Ectodermal cell (in vitro differentiated cells): ENCODE measurements around the gene MMP19.
"Not testable (repeated sequence)": the region's sequence is repeated elsewhere in the genome, so short reads cannot be mapped to it uniquely, and the experiment has no call there.

Source experiments
- H3K27ac ChIP-seq: 2 replicates; pipeline ENCODE4 v1.7.0; 2013; ENCODE audit warnings: mild to moderate bottlenecking, low read depth, low read length; ENCODE audit not compliant: insufficient read depth, poor library complexity, severe bottlenecking
- H3K27me3 ChIP-seq: 2 replicates; pipeline ENCODE4 v1.7.0; 2013; ENCODE audit warnings: mild to moderate bottlenecking, low read length; ENCODE audit not compliant: insufficient read depth, control insufficient read depth, poor library complexity, severe bottlenecking
- H3K36me3 ChIP-seq: one replicate; pipeline ENCODE4 v1.7.0; 2013; ENCODE audit warnings: low read length; ENCODE audit not compliant: control insufficient read depth, insufficient read depth
- H3K4me1 ChIP-seq: one replicate; pipeline ENCODE4 v1.7.0; 2013; ENCODE audit warnings: low read length; ENCODE audit not compliant: control insufficient read depth, insufficient read depth
- H3K4me3 ChIP-seq: 2 replicates; pipeline ENCODE4 v1.7.0; 2013; ENCODE audit warnings: low read depth, low read length, control low read depth; ENCODE audit not compliant: insufficient read depth
- H3K9me3 ChIP-seq: 2 replicates; pipeline ENCODE4 v1.7.0; 2013; ENCODE audit warnings: mild to moderate bottlenecking, low read length, moderate library complexity; ENCODE audit not compliant: control insufficient read depth
- WGBS, 2 experiments: methylation state at CpG; one replicate each; pipeline ENCODE4 v1.1.7; 2013; ENCODE audit warnings: missing lambda C conversion rate in 2 of 2; 5-methylcytosine and 5-hydroxymethylcytosine counted together

The MMP19 gene

DNA sequence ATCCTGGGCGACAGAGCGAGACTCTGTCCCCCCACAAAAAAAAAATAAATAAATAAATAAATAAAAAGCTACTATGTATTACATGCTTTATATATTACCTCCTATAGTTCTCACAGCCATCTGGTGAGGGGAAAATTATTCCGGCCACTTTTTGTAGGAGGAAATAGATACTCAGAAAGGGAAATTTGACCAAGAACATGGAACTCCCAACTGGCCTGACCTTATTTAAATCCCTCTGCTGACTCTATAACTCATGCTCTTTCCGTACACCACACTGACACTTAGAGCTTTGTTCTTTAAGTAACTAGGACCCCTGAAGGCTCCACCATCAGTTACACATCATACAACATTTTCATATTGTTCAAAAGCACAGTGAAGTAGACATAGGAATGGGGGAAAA is 2.2 kb upstream of the MMP19 start:
- Histone ChIP-seq H3K27ac (no peak overlapping the region), H3K27me3 (no peaks in the 10 kb centered on the region), H3K4me3 (no peak overlapping the region), H3K36me3 (no peaks in the 10 kb centered on the region), H3K4me1 (peaks cover 8% of the 10 kb centered on the region), H3K9me3 (no peaks in the 10 kb centered on the region)
- 96% methylated on average over 1 to 2 of the region's 4 CpGs for WGBS, 2 experiments

DNA sequence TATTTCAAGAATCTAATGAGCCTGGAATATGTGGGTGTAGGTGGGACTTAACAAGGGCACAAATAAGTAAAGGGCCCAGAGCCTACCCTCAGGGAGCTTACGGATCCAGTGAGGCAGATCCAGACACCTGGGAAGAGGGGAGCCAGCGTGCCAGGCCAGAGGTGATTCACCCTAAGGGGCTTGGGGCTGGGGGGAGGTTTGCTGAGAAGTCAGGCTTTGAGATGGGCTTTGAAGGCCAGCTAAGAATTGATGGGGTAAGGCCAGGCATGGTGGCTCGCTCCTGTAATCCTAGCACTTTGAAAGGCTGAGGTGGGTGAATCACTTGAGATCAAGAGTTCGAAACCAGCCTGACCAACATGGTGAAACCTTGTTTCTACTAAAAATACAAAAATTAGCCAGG is 695 bp upstream of the MMP19 start:
- 92 to 95% methylated on average over 4 of the region's 4 CpGs for WGBS, 2 experiments
- no peak overlapping the region for H3K27ac ChIP-seq
- no peaks in the 10 kb centered on the region for H3K36me3 ChIP-seq
- H3K27me3 ChIP-seq: no peaks in the 10 kb centered on the region
- no peaks in the 10 kb centered on the region for H3K9me3 ChIP-seq
- H3K4me1 ChIP-seq: peaks cover 4% of the 10 kb centered on the region
- H3K4me3 ChIP-seq: no peak overlapping the region

DNA sequence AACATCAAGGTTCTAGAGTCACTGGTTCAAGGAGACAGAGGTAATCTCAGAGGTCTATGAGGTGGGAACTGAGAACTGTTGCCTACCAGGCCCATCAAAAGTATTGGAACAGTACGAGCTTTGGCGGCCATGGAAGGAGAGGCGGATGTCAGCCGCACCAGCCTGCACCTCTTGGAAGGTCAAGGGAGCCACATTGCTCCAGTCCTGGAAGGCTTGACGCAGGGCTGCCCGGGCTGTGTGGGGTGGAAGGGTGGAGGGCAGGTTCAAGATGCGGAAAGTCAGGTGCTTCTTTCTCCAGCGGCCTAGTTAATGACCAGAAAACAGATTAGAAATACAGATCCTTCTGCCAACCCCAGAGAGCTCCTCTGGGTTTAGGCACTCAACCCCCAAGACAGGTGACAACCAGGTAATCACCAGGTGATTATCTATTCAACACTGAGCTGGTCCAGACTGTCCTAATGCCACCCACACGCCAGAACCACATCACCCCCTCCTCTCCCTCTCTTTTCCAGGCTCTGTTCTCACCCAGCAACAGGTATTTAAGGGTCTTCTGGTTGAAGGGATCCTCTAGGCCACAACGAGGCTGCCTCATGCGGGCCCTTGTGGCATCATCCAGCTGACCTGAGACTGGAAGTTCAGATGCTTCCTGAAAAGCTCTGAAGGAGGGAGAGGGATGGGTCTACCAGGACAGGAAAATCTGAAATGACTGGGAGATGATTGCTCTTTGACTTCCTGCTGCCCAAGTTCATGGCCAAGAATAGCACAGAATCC is 2.0 kb downstream of the MMP19 start:
- H3K27me3 ChIP-seq: no peaks in the 10 kb centered on the region
- 92 to 93% methylated on average over 11 of the region's 11 CpGs for WGBS, 2 experiments
- no peak overlapping the region for H3K27ac ChIP-seq
- H3K4me3 ChIP-seq: no peak overlapping the region
- H3K9me3 ChIP-seq: no peaks in the 10 kb centered on the region
- peaks cover 4% of the 10 kb centered on the region for H3K4me1 ChIP-seq
- no peaks in the 10 kb centered on the region for H3K36me3 ChIP-seq

DNA sequence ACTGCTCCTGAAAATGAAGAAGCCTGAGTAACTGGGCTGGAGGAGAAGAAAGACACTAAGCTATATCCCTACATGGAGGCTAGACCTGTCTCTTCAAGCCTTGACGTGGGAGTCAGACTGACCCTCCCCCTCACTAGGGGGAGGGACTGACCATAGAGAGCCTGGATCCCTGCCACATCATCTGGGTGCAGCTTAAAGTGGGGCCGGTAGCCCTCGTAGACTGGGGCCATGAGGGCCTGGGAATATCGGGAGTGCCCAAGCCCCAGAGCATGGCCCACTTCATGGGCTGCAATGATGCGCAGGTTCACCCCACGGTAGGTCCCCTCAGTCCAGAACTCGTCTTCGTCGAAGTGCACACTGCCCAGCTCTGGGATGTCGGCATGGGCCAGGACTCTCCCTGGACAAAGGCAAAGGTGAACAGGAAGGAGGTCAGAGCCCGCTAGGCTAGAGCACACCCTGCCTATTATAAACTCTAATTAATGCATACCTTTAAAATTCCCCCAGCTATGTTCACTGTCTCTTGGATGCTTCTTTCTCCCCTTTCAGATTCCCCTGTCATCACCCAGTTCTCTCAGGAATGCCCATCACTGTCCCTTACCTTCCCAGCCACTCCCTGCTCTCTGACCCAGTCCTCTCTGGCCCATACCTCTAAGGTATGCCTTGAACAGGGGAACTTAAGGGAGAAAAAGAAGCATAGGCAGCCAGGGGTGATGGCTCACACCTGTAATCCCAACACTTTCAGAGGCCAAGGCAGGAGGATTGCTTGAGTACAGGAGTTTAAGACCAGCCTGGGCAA is 3.2 kb downstream of the MMP19 start:
- H3K27me3 ChIP-seq: no peaks in the 10 kb centered on the region
- H3K36me3 ChIP-seq: no peaks in the 10 kb centered on the region
- no peak overlapping the region for H3K27ac ChIP-seq
- 90% methylated on average over 11 of the region's 11 CpGs for WGBS, 2 experiments
- no peak overlapping the region for H3K4me3 ChIP-seq
- peaks cover 4% of the 10 kb centered on the region for H3K4me1 ChIP-seq
- no peaks in the 10 kb centered on the region for H3K9me3 ChIP-seq

DNA sequence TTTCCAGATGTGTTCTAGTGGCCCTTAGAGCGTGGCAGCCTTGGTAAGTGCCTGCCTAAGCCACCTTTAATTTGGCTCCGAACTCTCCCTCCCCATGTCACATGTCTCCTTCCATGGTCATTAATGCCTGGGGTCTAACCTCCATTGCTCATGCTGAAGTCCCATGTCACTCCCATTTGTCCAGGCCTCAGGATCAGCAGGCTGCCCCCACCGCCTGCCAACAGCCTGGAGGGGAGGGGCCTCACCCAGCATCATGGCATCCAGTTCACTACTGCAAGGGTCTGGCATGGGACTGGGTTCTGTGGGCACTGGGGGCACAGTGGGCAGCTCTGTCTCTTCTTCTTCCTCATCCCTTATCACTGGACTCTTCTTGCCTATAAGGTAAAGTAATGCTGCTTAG is 4.4 kb downstream of the MMP19 start:
- 93 to 97% methylated on average over 3 of the region's 3 CpGs for WGBS, 2 experiments
- no peaks in the 10 kb centered on the region for H3K9me3 ChIP-seq
- H3K27ac ChIP-seq: no peak overlapping the region
- no peak overlapping the region for H3K4me3 ChIP-seq
- no peaks in the 10 kb centered on the region for H3K36me3 ChIP-seq
- peaks cover 4% of the 10 kb centered on the region for H3K4me1 ChIP-seq
- H3K27me3 ChIP-seq: no peaks in the 10 kb centered on the region

DNA sequence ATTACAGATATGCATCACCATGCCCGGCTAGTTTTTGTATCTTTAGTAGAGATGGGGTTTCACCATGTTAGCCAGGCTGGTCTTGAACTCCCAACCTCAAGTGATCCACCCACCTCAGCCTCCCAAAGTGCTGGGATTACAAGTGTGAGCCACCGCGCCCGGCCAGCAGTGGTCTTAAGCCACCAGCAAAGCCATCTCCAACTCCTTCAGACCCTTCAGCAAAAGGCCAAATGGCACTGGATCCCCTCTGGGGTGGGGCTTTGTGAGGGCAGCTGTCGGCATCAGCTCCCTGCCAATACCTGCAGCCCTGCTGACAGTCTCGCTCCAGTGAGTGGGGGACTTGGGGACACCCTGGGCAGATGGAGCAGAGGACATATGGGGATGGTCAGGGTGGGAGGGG is 8.3 kb downstream of the MMP19 start:
- 78 to 95% methylated on average over 5 to 6 of the region's 6 CpGs for whole genome bisulfite sequencing, 2 experiments
- not testable (repeated sequence) for H3K9me3 ChIP-seq, H3K27me3 ChIP-seq, H3K36me3 ChIP-seq, H3K4me3 ChIP-seq, H3K27ac ChIP-seq, H3K4me1 ChIP-seq

DNA sequence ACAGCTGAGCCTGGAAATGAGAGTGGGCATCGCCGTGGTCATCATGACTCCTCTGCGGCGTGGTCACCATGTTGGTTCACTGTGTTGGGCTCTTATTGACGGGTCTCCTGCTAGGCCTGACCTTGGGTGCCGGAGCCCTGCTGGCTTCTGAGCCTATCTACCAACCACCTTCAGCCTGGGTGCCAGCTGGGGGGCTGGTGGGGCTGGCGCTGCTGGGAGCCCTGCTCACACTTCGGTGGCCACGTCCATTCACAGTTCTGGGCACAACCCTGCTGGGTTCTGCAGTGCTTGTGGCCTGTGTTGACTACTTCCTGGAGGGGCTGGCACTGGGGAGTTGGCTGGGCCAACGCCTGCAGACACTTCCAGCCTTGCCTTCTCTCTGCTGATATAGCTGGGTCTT is 9.7 kb downstream of the MMP19 start:
- WGBS, 2 experiments: 92 to 95% methylated on average over 10 of the region's 10 CpGs

DNA sequence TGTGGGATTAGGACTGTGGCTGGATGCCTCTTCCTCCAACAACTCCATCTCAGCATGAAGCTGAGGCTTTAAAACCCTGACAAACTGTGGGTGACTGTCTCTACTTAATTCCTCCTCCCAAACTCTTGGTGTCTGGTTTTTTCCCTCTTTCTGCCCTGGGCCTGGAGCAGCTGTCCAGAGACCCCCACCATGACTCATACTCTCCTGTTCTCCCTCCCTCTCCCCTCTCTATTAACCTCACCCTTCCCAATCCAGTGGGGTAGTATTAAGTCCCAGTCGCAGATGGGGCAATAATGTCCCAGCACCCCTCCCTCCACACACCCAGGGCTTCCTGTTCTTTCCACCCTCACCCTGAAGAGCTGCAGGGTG is 11.3 kb downstream of the MMP19 start:
- no peaks in the 10 kb centered on the region for H3K9me3 ChIP-seq
- H3K4me3 ChIP-seq: peak overlapping the region; percentile 88
- H3K4me1 ChIP-seq: peaks cover 12% of the 10 kb centered on the region
- H3K27ac ChIP-seq: no peak overlapping the region
- H3K27me3 ChIP-seq: no peaks in the 10 kb centered on the region
- WGBS, 2 experiments: 17% methylated on average over 1 of the region's 1 CpG; no CpG with 5 or more reads in 1 of the 2 experiments
- peaks cover 5% of the 10 kb centered on the region for H3K36me3 ChIP-seq

More for the DNA sequence above, 9.7 kb downstream of the MMP19 start:
- peaks cover 2% of the 10 kb centered on the region for H3K36me3 ChIP-seq
- H3K4me3 ChIP-seq: no peak overlapping the region
- H3K9me3 ChIP-seq: no peaks in the 10 kb centered on the region
- H3K4me1 ChIP-seq: peaks cover 11% of the 10 kb centered on the region
- H3K27me3 ChIP-seq: no peaks in the 10 kb centered on the region
- H3K27ac ChIP-seq: no peak overlapping the region

DNA sequence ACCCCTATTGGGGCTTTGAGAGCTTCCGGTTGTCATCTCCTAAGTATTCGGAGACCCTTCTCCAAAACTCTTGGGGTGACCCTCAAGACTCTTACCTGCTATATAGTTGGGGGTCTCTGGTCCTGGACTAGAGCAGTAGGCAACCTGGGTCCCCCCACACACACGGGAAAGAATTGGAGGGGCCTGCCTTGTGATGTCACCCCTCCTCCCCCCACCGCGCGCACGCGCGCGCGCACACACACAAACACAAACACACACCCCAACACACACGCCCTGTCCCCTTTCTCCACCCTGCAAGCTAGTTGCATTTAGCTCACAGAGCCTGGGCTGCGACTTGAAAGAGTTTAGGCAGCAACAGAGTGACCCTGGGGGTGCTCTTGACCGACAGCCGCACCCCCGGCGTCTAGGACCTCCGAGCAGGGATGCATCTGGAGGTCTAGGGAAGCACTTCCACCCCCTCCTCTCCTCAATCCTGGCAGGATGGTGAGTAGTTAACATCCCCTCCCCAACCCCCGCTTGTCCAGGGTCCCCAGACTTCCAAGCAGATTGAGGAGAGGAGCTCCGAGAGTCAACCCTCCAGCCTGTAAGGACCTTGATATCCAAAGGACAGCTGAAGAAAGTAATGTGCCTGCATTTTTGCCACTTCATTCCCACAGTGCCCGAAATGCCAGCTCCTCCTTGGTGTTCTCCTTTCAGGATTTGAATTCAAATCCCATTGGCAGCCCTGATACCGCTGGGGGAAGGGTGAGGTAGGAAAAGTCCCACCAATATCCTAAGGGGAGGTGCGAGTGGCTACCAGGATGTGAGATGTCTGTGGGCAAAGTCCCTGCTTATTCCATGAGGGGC is 11.9 kb downstream of the MMP19 start:
- Histone ChIP-seq H3K9me3 (no peaks in the 10 kb centered on the region), H3K27me3 (no peaks in the 10 kb centered on the region), H3K4me1 (peaks cover 12% of the 10 kb centered on the region), H3K27ac (peak overlapping the region; percentile 94), H3K36me3 (peaks cover 5% of the 10 kb centered on the region), H3K4me3 (peak overlapping the region; percentile 88)
- WGBS, 2 experiments: 2 to 3% methylated on average over 23 of the region's 23 CpGs
